GM21723 (cell line): ENCODE results near the gene PCDHGC5.
A peak's percentile ranks its signal among the peaks of the same experiment; 100 is the strongest.

Experiments
- ATAC-seq: cut with Tn5 transposase; IDR thresholded peaks from one replicate; pipeline ENCODE4 v1.9.1; 2021; ENCODE audit warnings: mild to moderate bottlenecking, moderate library complexity; ENCODE audit not compliant: unreplicated experiment

PCDHGC5 gene

GRCh38 chr5:141528291-141528984, 39.6 kb downstream of the PCDHGC5 start:
- ATAC-seq: no peak

- ATAC-seq: peak; percentile 53
These were observed 40.1 kb downstream of the PCDHGC5 start for GRCh38 chr5:141529002-141529401.

- peak; percentile 49 for ATAC-seq
These were observed 41.0 kb downstream of the PCDHGC5 start for GRCh38 chr5:141529873-141530272.

- ATAC-seq: no peak
These were observed 43.8 kb downstream of the PCDHGC5 start for GRCh38 chr5:141532726-141533125.

GRCh38 chr5:141533897-141534296, 45.0 kb downstream of the PCDHGC5 start:
- no peak for ATAC-seq

GRCh38 chr5:141534492-141535213, 45.8 kb downstream of the PCDHGC5 start:
- ATAC-seq: no peak
